Keratinocyte (primary cell): ENCODE measurements around the gene PCDHGB5.

ENCODE experiments used
- CTCF ChIP-seq, 3 experiments: IDR thresholded peaks in 1 of 3; conservative IDR thresholded peaks in 1 of 3; optimal IDR thresholded peaks in 1 of 3; 2 replicates in 2 of 3; 3 replicates in 1 of 3; pipeline versions ENCODE3 to v1.5.1; 2011; ENCODE audit warnings: low read length in 3 of 3, mild to moderate bottlenecking in 3 of 3, moderate library complexity in 2 of 3, control low read depth in 1 of 3, inconsistent platforms in 1 of 3; ENCODE audit not compliant: insufficient read depth in 2 of 3; ENCODE audit errors: extremely low read depth in 1 of 3
- EZH2 ChIP-seq: IDR thresholded peaks from one replicate; pipeline ENCODE4 v1.6.1; 2012; ENCODE audit warnings: inconsistent platforms, mild to moderate bottlenecking, low read length, moderate library complexity

- TF ChIP-seq CTCF (optimal IDR thresholded peaks at IDR 0.05 in 1 of 3, IDR thresholded peaks at IDR 0.05 in 1 of 3, conservative IDR thresholded peaks at IDR 0.05 in 1 of 3; ENCODE audit: extremely low read depth in 1 of 3, insufficient read depth in 2 of 3, low read length in 3 of 3) = no peak
- TF ChIP-seq EZH2 = no peak
These were observed 30.2 kb downstream of the PCDHGB5 start for GRCh38 chr5:141427783-141428426.
